ENCODE data around the gene NMRK2.
"Not testable (repeated sequence)": the region's sequence is repeated elsewhere in the genome, so short reads cannot be mapped to it uniquely, and the experiment has no call there.

Gene NMRK2

GRCh38 chr19:3932931-3933810 lies at the start of gene NMRK2:
Gene NMRK2 (plus strand): TSS chr19:3933069. CDS start chr19:3933672, 603 bp downstream.
- Mint-ChIP-seq H3K4me1 (ENCODE audit: low read depth) (no peaks in the 10 kb centered on the region), H3K27me3 (peaks cover 13% of the 10 kb centered on the region), H3K4me3 (no peak within 1 kb of the TSS), H3K27ac (no peak within 1 kb of the TSS), H3K36me3 (ENCODE audit: low read depth) (no peaks in the 10 kb centered on the region), H3K9me3 (no peaks in the 10 kb centered on the region)

- H3K36me3 Mint-ChIP-seq (ENCODE audit: low read depth) = no peaks in the 10 kb centered on the region
- no peaks in the 10 kb centered on the region for H3K4me1 Mint-ChIP-seq (ENCODE audit: low read depth)
- H3K27me3 Mint-ChIP-seq = no peaks in the 10 kb centered on the region
These were observed 42.3 kb upstream of the NMRK2 start for GRCh38 chr19:3890591-3890990.

GRCh38 chr19:3893509-3894179 lies 39.2 kb upstream of the NMRK2 start:
- Mint-ChIP-seq H3K27ac (no peak overlapping the region), H3K27me3 (no peaks in the 10 kb centered on the region), H3K9me3 (no peaks in the 10 kb centered on the region)

More at GRCh38 chr19:3890591-3890990, 42.3 kb upstream of the NMRK2 start:
- no peaks in the 10 kb centered on the region for H3K9me3 Mint-ChIP-seq
- H3K27ac Mint-ChIP-seq = no peak overlapping the region
- no peak overlapping the region for H3K4me3 Mint-ChIP-seq

GRCh38 chr19:3894959-3895358 lies 37.9 kb upstream of the NMRK2 start:
- not testable (repeated sequence) for H3K36me3 Mint-ChIP-seq (ENCODE audit: low read depth); H3K27me3 Mint-ChIP-seq; H3K4me3 Mint-ChIP-seq; H3K9me3 Mint-ChIP-seq; H3K4me1 Mint-ChIP-seq (ENCODE audit: low read depth); H3K27ac Mint-ChIP-seq

More at GRCh38 chr19:3893509-3894179, 39.2 kb upstream of the NMRK2 start:
- H3K4me3 Mint-ChIP-seq = no peak overlapping the region
- H3K36me3 Mint-ChIP-seq (ENCODE audit: low read depth) = no peaks in the 10 kb centered on the region
- H3K4me1 Mint-ChIP-seq (ENCODE audit: low read depth) = peaks cover 4% of the 10 kb centered on the region

GRCh38 chr19:3895788-3896187 lies 37.1 kb upstream of the NMRK2 start:
- Mint-ChIP-seq H3K4me1 (ENCODE audit: low read depth) (peaks cover 4% of the 10 kb centered on the region), H3K4me3 (no peak overlapping the region), H3K36me3 (ENCODE audit: low read depth) (peaks cover 3% of the 10 kb centered on the region), H3K27me3 (no peaks in the 10 kb centered on the region), H3K9me3 (peaks cover 4% of the 10 kb centered on the region), H3K27ac (no peak overlapping the region)

- Mint-ChIP-seq H3K4me1 (ENCODE audit: low read depth) (peaks cover 4% of the 10 kb centered on the region), H3K27ac (no peak overlapping the region), H3K36me3 (ENCODE audit: low read depth) (peaks cover 3% of the 10 kb centered on the region), H3K4me3 (no peak overlapping the region), H3K27me3 (no peaks in the 10 kb centered on the region), H3K9me3 (peaks cover 4% of the 10 kb centered on the region)
These were observed 34.9 kb upstream of the NMRK2 start for GRCh38 chr19:3897936-3898335.

GRCh38 chr19:3898426-3898825 lies 34.4 kb upstream of the NMRK2 start:
- Mint-ChIP-seq H3K4me3 (no peak overlapping the region), H3K27me3 (no peaks in the 10 kb centered on the region), H3K36me3 (ENCODE audit: low read depth) (peaks cover 3% of the 10 kb centered on the region), H3K27ac (no peak overlapping the region), H3K4me1 (ENCODE audit: low read depth) (peaks cover 4% of the 10 kb centered on the region), H3K9me3 (peaks cover 4% of the 10 kb centered on the region)

- Mint-ChIP-seq H3K27me3 (no peaks in the 10 kb centered on the region), H3K36me3 (ENCODE audit: low read depth) (peaks cover 3% of the 10 kb centered on the region), H3K27ac (no peak overlapping the region), H3K9me3 (peaks cover 4% of the 10 kb centered on the region), H3K4me1 (ENCODE audit: low read depth) (peaks cover 4% of the 10 kb centered on the region), H3K4me3 (no peak overlapping the region)
These were observed 33.2 kb upstream of the NMRK2 start for GRCh38 chr19:3899531-3900294.

- Mint-ChIP-seq H3K27me3 (no peaks in the 10 kb centered on the region), H3K27ac (no peak overlapping the region), H3K4me1 (ENCODE audit: low read depth) (peaks cover 4% of the 10 kb centered on the region), H3K9me3 (peaks cover 4% of the 10 kb centered on the region), H3K4me3 (no peak overlapping the region), H3K36me3 (ENCODE audit: low read depth) (peaks cover 3% of the 10 kb centered on the region)
These were observed 30.4 kb upstream of the NMRK2 start for GRCh38 chr19:3902317-3902973.

- Mint-ChIP-seq H3K4me1 (ENCODE audit: low read depth) (no peaks in the 10 kb centered on the region), H3K4me3 (no peak overlapping the region), H3K27me3 (no peaks in the 10 kb centered on the region), H3K27ac (no peak overlapping the region), H3K36me3 (ENCODE audit: low read depth) (no peaks in the 10 kb centered on the region), H3K9me3 (no peaks in the 10 kb centered on the region)
These were observed 28.6 kb upstream of the NMRK2 start for GRCh38 chr19:3904233-3904632.

- H3K4me1 Mint-ChIP-seq (ENCODE audit: low read depth) = no peaks in the 10 kb centered on the region
- H3K27me3 Mint-ChIP-seq = no peaks in the 10 kb centered on the region
- no peak overlapping the region for H3K4me3 Mint-ChIP-seq
- H3K36me3 Mint-ChIP-seq (ENCODE audit: low read depth) = no peaks in the 10 kb centered on the region
- no peak overlapping the region for H3K27ac Mint-ChIP-seq
- no peaks in the 10 kb centered on the region for H3K9me3 Mint-ChIP-seq
These were observed 25.1 kb upstream of the NMRK2 start for GRCh38 chr19:3907626-3908265.

GRCh38 chr19:3908266-3909054 lies 24.4 kb upstream of the NMRK2 start:
- H3K4me1 Mint-ChIP-seq (ENCODE audit: low read depth) = no peaks in the 10 kb centered on the region
- H3K36me3 Mint-ChIP-seq (ENCODE audit: low read depth) = no peaks in the 10 kb centered on the region
- no peaks in the 10 kb centered on the region for H3K27me3 Mint-ChIP-seq
- H3K4me3 Mint-ChIP-seq = no peak overlapping the region
- H3K27ac Mint-ChIP-seq = no peak overlapping the region
- no peaks in the 10 kb centered on the region for H3K9me3 Mint-ChIP-seq

- no peak overlapping the region for H3K4me3 Mint-ChIP-seq
- H3K4me1 Mint-ChIP-seq (ENCODE audit: low read depth) = no peaks in the 10 kb centered on the region
- H3K27ac Mint-ChIP-seq = no peak overlapping the region
- no peaks in the 10 kb centered on the region for H3K9me3 Mint-ChIP-seq
- H3K27me3 Mint-ChIP-seq = no peaks in the 10 kb centered on the region
- no peaks in the 10 kb centered on the region for H3K36me3 Mint-ChIP-seq (ENCODE audit: low read depth)
These were observed 22.8 kb upstream of the NMRK2 start for GRCh38 chr19:3910105-3910504.

All from stimulated activated naive CD8-positive, alpha-beta T cell treated with anti-CD3 and anti-CD28 coated beads, Interleukin-15, Interleukin-2, amounts not matched to agents 100 ng/mL and 50 ng/mL, for 24 hours (primary cell).